Dendritic cell treated with granulocyte-macrophage colony-stimulating factor and Interleukin-4, amounts not matched to agents 40 ng/mL and 50 ng/mL, for 4 days (primary cell): ENCODE data around the gene MBNL2.
A peak's percentile ranks its signal among the peaks of the same experiment; 100 is the strongest.

Source experiments
- H3K27ac Mint-ChIP-seq: one replicate; pipeline ENCODE4 v1.8.0; 2022; ENCODE audit warnings: mild to moderate bottlenecking, mixed read lengths
- H3K27me3 Mint-ChIP-seq: one replicate; pipeline ENCODE4 v1.8.0; 2022; ENCODE audit warnings: mild to moderate bottlenecking, mixed read lengths
- H3K36me3 Mint-ChIP-seq: one replicate; pipeline ENCODE4 v1.8.0; 2022; ENCODE audit warnings: low read depth, mixed read lengths
- H3K4me1 Mint-ChIP-seq: one replicate; pipeline ENCODE4 v1.8.0; 2022; ENCODE audit warnings: low read depth, mixed read lengths
- H3K4me3 Mint-ChIP-seq: one replicate; pipeline ENCODE4 v1.8.0; 2022; ENCODE audit warnings: mild to moderate bottlenecking, moderate library complexity, mixed read lengths
- H3K9me3 Mint-ChIP-seq: one replicate; pipeline ENCODE4 v1.8.0; 2022; ENCODE audit warnings: mixed read lengths
- intact Hi-C: fragments of 100-400 bp; cut with micrococcal nuclease; formaldehyde crosslinking; loops from one replicate; pipeline ENCODE4 v1.15.0; 2022

The MBNL2 gene

DNA sequence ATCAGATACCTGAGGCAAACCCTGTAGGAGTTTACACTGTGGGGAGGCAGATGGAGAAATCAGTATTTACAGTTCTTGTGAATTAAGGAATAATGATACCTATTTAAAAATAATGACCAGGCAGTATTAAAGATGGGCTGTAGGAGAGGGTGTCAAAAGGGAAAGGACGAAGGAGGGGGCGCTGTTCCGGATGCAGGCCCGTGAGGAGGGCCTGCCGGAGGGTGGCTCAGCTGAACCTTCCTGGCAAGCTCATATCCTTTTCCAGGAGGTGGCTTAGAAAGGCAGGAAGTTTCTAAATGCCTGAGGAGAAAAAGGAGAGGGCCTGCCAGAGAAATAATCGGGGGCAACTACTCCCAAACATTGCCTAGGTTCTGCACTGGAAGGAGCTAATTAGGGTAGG is 46.6 kb downstream of the MBNL2 start:
- Mint-ChIP-seq H3K36me3 (peaks cover 15% of the 10 kb centered on the region), H3K4me3 (no peak overlapping the region), H3K4me1 (no peaks in the 10 kb centered on the region), H3K27me3 (no peaks in the 10 kb centered on the region), H3K27ac (no peak overlapping the region), H3K9me3 (no peaks in the 10 kb centered on the region)
- intact Hi-C loops = no loop called here

DNA sequence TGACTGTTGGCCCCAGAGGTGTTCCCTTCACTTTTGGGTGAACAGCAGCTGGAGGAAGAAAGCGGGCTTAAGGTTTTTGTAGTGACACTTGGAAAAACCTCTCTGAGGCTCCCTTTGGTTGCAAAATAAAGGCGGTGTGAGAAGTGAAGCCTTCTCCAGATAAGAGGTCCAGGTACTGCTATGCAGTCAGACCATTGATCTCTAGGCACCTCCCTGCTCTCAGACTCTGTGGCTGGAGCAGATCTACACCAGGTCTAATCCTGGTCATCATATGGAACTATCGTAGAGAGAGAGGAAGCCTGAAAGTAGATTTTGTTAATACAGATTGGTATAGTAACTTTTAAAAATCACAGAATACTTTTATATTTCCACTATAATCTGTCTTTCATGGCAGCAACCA is 47.5 kb downstream of the MBNL2 start:
- Mint-ChIP-seq H3K4me3 (no peak overlapping the region), H3K27me3 (no peaks in the 10 kb centered on the region), H3K36me3 (peaks cover 15% of the 10 kb centered on the region), H3K4me1 (no peaks in the 10 kb centered on the region), H3K27ac (no peak overlapping the region), H3K9me3 (no peaks in the 10 kb centered on the region)
- intact Hi-C loops = no loop called here

GRCh38 chr13:97272526-97272925 is 50.4 kb downstream of the MBNL2 start:
- H3K36me3 Mint-ChIP-seq = peaks cover 35% of the 10 kb centered on the region
- no peak overlapping the region for H3K27ac Mint-ChIP-seq
- H3K27me3 Mint-ChIP-seq = no peaks in the 10 kb centered on the region
- peaks cover 6% of the 10 kb centered on the region for H3K4me1 Mint-ChIP-seq
- H3K4me3 Mint-ChIP-seq = no peak overlapping the region
- intact Hi-C loops = no loop called here
- no peaks in the 10 kb centered on the region for H3K9me3 Mint-ChIP-seq

DNA sequence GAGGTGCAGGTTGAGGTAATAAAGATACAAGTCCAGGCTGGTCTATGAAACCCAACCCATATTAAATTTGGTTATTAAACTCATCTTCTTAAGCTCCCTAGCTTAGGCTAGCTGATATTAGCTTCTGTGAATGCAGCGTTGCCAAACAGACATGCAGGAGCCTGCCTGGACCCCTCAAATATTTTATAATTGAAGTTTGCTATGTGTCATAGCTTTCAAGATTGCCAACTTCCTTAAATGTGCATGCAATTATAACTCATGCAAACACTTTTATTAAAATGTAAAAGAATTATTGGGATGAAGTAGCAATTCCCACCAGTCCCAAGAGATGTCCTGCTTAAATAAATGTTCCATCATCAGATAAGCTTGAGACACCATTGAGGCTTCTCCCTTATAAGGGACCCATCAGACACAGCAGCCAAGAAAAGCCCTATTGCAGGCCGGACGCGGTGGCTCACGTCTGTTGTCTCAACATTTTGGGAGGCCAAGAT is 51.3 kb downstream of the MBNL2 start:
- H3K27ac Mint-ChIP-seq = no peak overlapping the region
- intact Hi-C loops = no loop called here
- H3K4me3 Mint-ChIP-seq = no peak overlapping the region
- H3K9me3 Mint-ChIP-seq = no peaks in the 10 kb centered on the region
- no peaks in the 10 kb centered on the region for H3K27me3 Mint-ChIP-seq
- peaks cover 6% of the 10 kb centered on the region for H3K4me1 Mint-ChIP-seq
- H3K36me3 Mint-ChIP-seq = peaks cover 27% of the 10 kb centered on the region

DNA sequence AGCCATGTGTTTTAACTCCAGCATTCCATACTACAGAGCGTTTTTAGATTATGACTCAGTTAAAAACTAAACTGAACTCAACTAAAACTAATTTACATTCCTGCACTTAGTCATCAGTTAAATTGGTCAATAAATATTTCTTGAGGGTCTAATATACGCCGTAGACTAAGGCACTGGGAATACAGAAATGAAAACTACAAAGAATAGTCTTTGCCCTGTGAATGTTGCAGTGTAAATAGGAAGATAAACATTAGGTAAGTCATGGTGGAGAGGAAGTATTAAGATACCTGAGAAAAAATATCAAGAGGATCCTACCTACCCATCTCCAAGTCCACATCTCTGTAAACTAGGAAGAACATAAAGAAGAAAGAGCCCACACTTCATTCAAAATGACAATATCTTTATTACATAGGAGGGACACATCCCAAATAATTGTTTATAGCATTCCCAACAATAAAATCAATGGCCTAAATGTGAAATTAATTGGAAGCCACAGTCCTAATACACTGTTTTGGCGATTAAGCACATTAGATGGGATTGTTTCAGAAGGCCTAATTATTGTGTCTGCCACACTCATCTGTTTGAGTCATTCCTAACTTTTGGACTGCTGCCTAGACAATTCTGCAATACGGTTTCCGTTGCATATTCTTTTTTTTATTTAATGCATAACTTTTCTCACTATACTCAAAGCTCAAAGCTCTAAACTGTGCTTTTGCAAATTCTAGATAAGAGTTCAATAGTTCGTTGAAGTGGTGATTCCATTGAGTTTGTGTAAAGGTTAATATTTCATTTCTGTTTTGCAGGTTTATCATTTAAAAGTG is 52.9 kb downstream of the MBNL2 start:
- Mint-ChIP-seq H3K9me3 (no peaks in the 10 kb centered on the region), H3K27ac (no peak overlapping the region), H3K4me3 (no peak overlapping the region), H3K36me3 (peaks cover 20% of the 10 kb centered on the region), H3K4me1 (peaks cover 6% of the 10 kb centered on the region), H3K27me3 (no peaks in the 10 kb centered on the region)
- intact Hi-C loops = no loop called here

DNA sequence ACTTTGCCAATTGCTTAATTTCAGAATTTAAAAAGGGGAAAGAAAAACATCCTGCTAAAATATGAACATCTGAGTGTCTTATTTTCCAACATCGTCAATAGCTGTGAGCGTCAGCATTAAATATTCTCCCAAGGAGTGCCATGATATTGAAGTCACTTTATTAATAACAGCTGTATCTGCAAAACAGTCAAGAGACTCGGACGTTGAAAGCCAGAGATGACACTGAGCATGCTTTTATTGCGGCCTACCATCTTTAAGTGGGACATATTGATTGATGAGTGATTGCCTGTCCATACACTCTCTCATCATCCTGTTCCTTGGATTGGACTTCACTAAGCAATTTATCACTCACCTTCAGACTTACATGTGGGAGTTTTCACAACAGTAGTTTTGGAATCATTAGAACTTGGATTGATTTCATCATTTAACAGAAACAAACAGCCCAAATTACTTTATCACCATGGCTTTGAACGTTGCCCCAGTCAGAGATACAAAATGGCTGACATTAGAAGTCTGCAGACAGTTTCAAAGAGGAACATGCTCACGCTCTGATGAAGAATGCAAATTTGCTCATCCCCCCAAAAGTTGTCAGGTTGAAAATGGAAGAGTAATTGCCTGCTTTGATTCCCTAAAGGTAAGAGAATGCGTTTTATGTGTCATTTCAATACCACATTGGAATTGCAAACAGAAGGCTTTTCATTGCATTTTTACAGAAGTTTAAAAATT is 53.8 kb downstream of the MBNL2 start:
- H3K4me1 Mint-ChIP-seq = peaks cover 12% of the 10 kb centered on the region
- H3K27ac Mint-ChIP-seq = no peak overlapping the region
- intact Hi-C loops = no loop called here
- H3K9me3 Mint-ChIP-seq = no peaks in the 10 kb centered on the region
- no peaks in the 10 kb centered on the region for H3K27me3 Mint-ChIP-seq
- H3K4me3 Mint-ChIP-seq = no peak overlapping the region
- peaks cover 27% of the 10 kb centered on the region for H3K36me3 Mint-ChIP-seq

- Mint-ChIP-seq H3K4me3 (no peak overlapping the region), H3K9me3 (no peaks in the 10 kb centered on the region), H3K36me3 (peaks cover 29% of the 10 kb centered on the region), H3K4me1 (peaks cover 13% of the 10 kb centered on the region), H3K27me3 (no peaks in the 10 kb centered on the region), H3K27ac (no peak overlapping the region)
- intact Hi-C loops = no loop called here
Measured at GRCh38 chr13:97276862-97277269, 54.7 kb downstream of the MBNL2 start.

- Mint-ChIP-seq H3K27me3 (no peaks in the 10 kb centered on the region), H3K9me3 (no peaks in the 10 kb centered on the region), H3K36me3 (peaks cover 34% of the 10 kb centered on the region), H3K4me3 (no peak overlapping the region), H3K4me1 (peaks cover 27% of the 10 kb centered on the region), H3K27ac (no peak overlapping the region)
- intact Hi-C loops = no loop called here
Measured at GRCh38 chr13:97278435-97279411, 56.6 kb downstream of the MBNL2 start.

- intact Hi-C loops = no loop called here
- Mint-ChIP-seq H3K27ac (no peak overlapping the region), H3K9me3 (no peaks in the 10 kb centered on the region), H3K4me1 (peaks cover 35% of the 10 kb centered on the region), H3K27me3 (no peaks in the 10 kb centered on the region), H3K4me3 (no peak overlapping the region), H3K36me3 (peaks cover 34% of the 10 kb centered on the region)
Measured at GRCh38 chr13:97279913-97280312, 57.8 kb downstream of the MBNL2 start.

DNA sequence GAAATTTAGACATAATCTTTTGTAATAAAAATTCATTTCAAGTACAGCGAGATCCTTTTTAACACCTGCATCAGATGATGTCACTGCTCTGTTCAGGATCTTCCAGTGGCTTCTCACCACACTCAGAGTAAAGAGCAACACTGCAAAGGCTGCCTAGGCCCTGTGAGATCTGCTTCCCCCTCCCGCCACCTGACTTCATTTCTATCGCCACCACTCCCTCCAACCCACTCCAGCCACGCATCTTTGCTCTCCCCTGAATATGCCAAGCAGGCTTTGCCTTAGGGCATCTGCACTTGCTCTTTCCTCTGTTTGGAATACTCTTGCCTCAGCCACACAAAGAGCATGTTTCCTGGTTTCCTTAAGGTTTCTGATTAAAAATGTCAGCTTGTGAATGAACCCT is 58.3 kb downstream of the MBNL2 start:
- no peaks in the 10 kb centered on the region for H3K9me3 Mint-ChIP-seq
- peaks cover 35% of the 10 kb centered on the region for H3K4me1 Mint-ChIP-seq
- intact Hi-C loops = no loop called here
- H3K4me3 Mint-ChIP-seq = no peak overlapping the region
- H3K36me3 Mint-ChIP-seq = peaks cover 32% of the 10 kb centered on the region
- H3K27me3 Mint-ChIP-seq = no peaks in the 10 kb centered on the region
- H3K27ac Mint-ChIP-seq = peak overlapping the region; percentile 62

- peak overlapping the region; percentile 62 for H3K27ac Mint-ChIP-seq
- peaks cover 35% of the 10 kb centered on the region for H3K4me1 Mint-ChIP-seq
- no peaks in the 10 kb centered on the region for H3K27me3 Mint-ChIP-seq
- H3K9me3 Mint-ChIP-seq = no peaks in the 10 kb centered on the region
- intact Hi-C loops = no loop called here
- H3K36me3 Mint-ChIP-seq = peaks cover 32% of the 10 kb centered on the region
- no peak overlapping the region for H3K4me3 Mint-ChIP-seq
Measured at GRCh38 chr13:97281028-97281427, 58.9 kb downstream of the MBNL2 start.

- Mint-ChIP-seq H3K27ac (no peak overlapping the region), H3K27me3 (no peaks in the 10 kb centered on the region), H3K4me1 (peaks cover 35% of the 10 kb centered on the region), H3K4me3 (no peak overlapping the region), H3K9me3 (no peaks in the 10 kb centered on the region), H3K36me3 (peaks cover 24% of the 10 kb centered on the region)
- intact Hi-C loops = no loop called here
Measured at GRCh38 chr13:97282705-97283104, 60.6 kb downstream of the MBNL2 start.

- H3K36me3 Mint-ChIP-seq = peaks cover 24% of the 10 kb centered on the region
- H3K27ac Mint-ChIP-seq = peak overlapping the region; percentile 12
- no peaks in the 10 kb centered on the region for H3K9me3 Mint-ChIP-seq
- intact Hi-C loops = no loop called here
- H3K27me3 Mint-ChIP-seq = no peaks in the 10 kb centered on the region
- no peak overlapping the region for H3K4me3 Mint-ChIP-seq
- H3K4me1 Mint-ChIP-seq = peaks cover 35% of the 10 kb centered on the region
Measured at GRCh38 chr13:97283888-97284287, 61.8 kb downstream of the MBNL2 start.
